Measurements from ENCODE around the gene TMEM151B.

GRCh38 chr6:44335631-44336030, 65.4 kb downstream of the TMEM151B start:
- TF ChIP-seq POLR2A (IDR thresholded peaks at IDR 0.05) (no peak), CTCF (IDR thresholded peaks at IDR 0.05 in 4 of 5, conservative IDR thresholded peaks at IDR 0.05 in 1 of 5) (no peak)
